Gastrocnemius medialis (tissue), 4 donors: ENCODE results near the gene CD48. TPM values are rescaled to one million over a fixed set of nuclear protein-coding genes. Genes with fewer than 3 reads are reported as not detected.

Experiments used
- ATAC-seq, 2 donors: fragments of 150-250 bp; one replicate each; pipeline ENCODE4 v1.9.1; 2016
- DNase-seq, 2 donors: peaks; one replicate each; pipeline ENCODE4 v3.0.0-alpha.2; 2019
- H3K27ac ChIP-seq, 4 donors: fragments of 200-600 bp; sonication (generic); 1 replicate in 1 of 4; 2 replicates in 3 of 4; pipeline ENCODE4 v1.5.1; 2016 to 2018; ENCODE audit warnings: mild to moderate bottlenecking in 2 of 4, moderate library complexity in 1 of 4
- H3K27me3 ChIP-seq, 3 donors: fragments of 200-600 bp; sonication (generic) in 2 of 3; 1 replicate in 1 of 3; 2 replicates in 2 of 3; pipeline versions ENCODE4 v1.5.1 to v1.6.0; 2016 to 2019; ENCODE audit warnings: mild to moderate bottlenecking in 1 of 3, moderate library complexity in 1 of 3
- H3K36me3 ChIP-seq, 2 donors: fragments of 200-600 bp; sonication (generic) in 1 of 2; one replicate each; pipeline ENCODE4 v1.5.1; 2017 to 2018
- H3K4me1 ChIP-seq, 2 donors: fragments of 200-600 bp; sonication (generic) in 1 of 2; one replicate each; pipeline ENCODE4 v1.5.1; 2016 to 2017; ENCODE audit warnings: mild to moderate bottlenecking in 2 of 2
- H3K4me3 ChIP-seq, 4 donors: fragments of 200-600 bp; sonication (generic) in 3 of 4; 1 replicate in 1 of 4; 2 replicates in 3 of 4; pipeline ENCODE4 v1.5.1; 2016 to 2019; ENCODE audit warnings: mild to moderate bottlenecking in 2 of 4
- H3K9me3 ChIP-seq, 3 donors: fragments of 200-600 bp; sonication (generic) in 2 of 3; 1 replicate in 1 of 3; 2 replicates in 2 of 3; pipeline ENCODE4 v1.5.1; 2016 to 2019
- CTCF ChIP-seq, 5 experiments: fragments of 450-650 bp in 3 of 5; fragments of 200-600 bp in 2 of 5; sonication (generic) in 2 of 5; IDR thresholded peaks in 4 of 5; conservative IDR thresholded peaks in 1 of 5; 1 replicate in 4 of 5; 2 replicates in 1 of 5; pipeline ENCODE4 v1.5.1; 2016 to 2019; ENCODE audit warnings: antibody characterized with exemption in 5 of 5, mild to moderate bottlenecking in 3 of 5, moderate library complexity in 3 of 5
- POLR2A ChIP-seq, 2 donors: fragments of 450-650 bp; IDR thresholded peaks; one replicate each; pipeline ENCODE4 v1.6.1; 2017; ENCODE audit warnings: antibody characterized with exemption in 2 of 2, mild to moderate bottlenecking in 2 of 2, moderate library complexity in 2 of 2
- in situ Hi-C, 4 donors: fragments of 200-750 bp; cut with MboI; loops; one replicate each; pipeline versions ENCODE4 v1.15.0 to v1.8.0; 2017; ENCODE audit warnings: low sequenced_read_pairs in 4 of 4
- intact Hi-C: fragments of 100-400 bp; cut with DNase I; formaldehyde crosslinking; loops from one replicate; pipeline ENCODE4 v1.15.1; 2023; ENCODE audit warnings: low total_unique reads
- total RNA-seq, 4 donors: library from RNA; depleted of rRNA; stranded (reverse); fragments of >200 nt; gene quantifications; one replicate each; pipeline versions ENCODE4 v1.1.0 to v1.2.3, GENCODE V29; 2016

The CD48 gene
- total RNA-seq, 4 donors from 2014 or later = 0.62 to 1.3 TPM; not detected in 2

- intact Hi-C loops (no loop called here), in situ Hi-C loops (no loop called here)
- TF ChIP-seq CTCF (IDR thresholded peaks at IDR 0.05 in 4 of 5, conservative IDR thresholded peaks at IDR 0.05 in 1 of 5) (no peak), POLR2A (IDR thresholded peaks at IDR 0.05) (no peak)
- Histone ChIP-seq H3K27me3 (no peaks in the 10 kb centered on the region), H3K27ac (no peak overlapping the region), H3K9me3 (no peaks in the 10 kb centered on the region), H3K36me3 (no peaks in the 10 kb centered on the region), H3K4me3 (no peak overlapping the region), H3K4me1 (no peaks in the 10 kb centered on the region)
- no peak for DNase-seq
- no peak for ATAC-seq
Observed at GRCh38 chr1:160682983-160683865, 28.4 kb downstream of the CD48 start.

- intact Hi-C loops (no loop called here), in situ Hi-C loops (no loop called here)
- no peak for DNase-seq
- Histone ChIP-seq H3K27ac (no peak overlapping the region), H3K4me1 (no peaks in the 10 kb centered on the region), H3K36me3 (no peaks in the 10 kb centered on the region), H3K27me3 (no peaks in the 10 kb centered on the region), H3K9me3 (no peaks in the 10 kb centered on the region), H3K4me3 (no peak overlapping the region)
- no peak for ATAC-seq
- TF ChIP-seq CTCF (IDR thresholded peaks at IDR 0.05 in 4 of 5, conservative IDR thresholded peaks at IDR 0.05 in 1 of 5) (no peak), POLR2A (IDR thresholded peaks at IDR 0.05) (no peak)
Observed at GRCh38 chr1:160681891-160682140, 29.8 kb downstream of the CD48 start.

GRCh38 chr1:160681066-160681890 lies 30.3 kb downstream of the CD48 start:
- TF ChIP-seq CTCF (IDR thresholded peaks at IDR 0.05 in 4 of 5, conservative IDR thresholded peaks at IDR 0.05 in 1 of 5) (peak in 2 of 5 experiments; percentile 18 to 20), POLR2A (IDR thresholded peaks at IDR 0.05) (no peak)
- no peaks in the 10 kb centered on the region for H3K27me3 ChIP-seq
- in situ Hi-C loops = no loop called here
- H3K4me3 ChIP-seq = no peak overlapping the region
- no peak overlapping the region for H3K27ac ChIP-seq
- no peaks in the 10 kb centered on the region for H3K9me3 ChIP-seq
- H3K4me1 ChIP-seq = no peaks in the 10 kb centered on the region
- H3K36me3 ChIP-seq = no peaks in the 10 kb centered on the region
- intact Hi-C loops = no loop called here
- DNase-seq (peak in 1 of 2 donors; percentile 28), ATAC-seq (no peak)

GRCh38 chr1:160680399-160680798 lies 31.2 kb downstream of the CD48 start:
- TF ChIP-seq CTCF (IDR thresholded peaks at IDR 0.05 in 4 of 5, conservative IDR thresholded peaks at IDR 0.05 in 1 of 5) (no peak), POLR2A (IDR thresholded peaks at IDR 0.05) (no peak)
- intact Hi-C loops = no loop called here
- in situ Hi-C loops = no loop called here

More at GRCh38 chr1:160680399-160680798, 31.2 kb downstream of the CD48 start:
- no peak overlapping the region for H3K4me3 ChIP-seq
- ATAC-seq (no peak), DNase-seq (no peak)
- no peaks in the 10 kb centered on the region for H3K9me3 ChIP-seq
- H3K27me3 ChIP-seq = no peaks in the 10 kb centered on the region
- H3K27ac ChIP-seq = no peak overlapping the region
- H3K4me1 ChIP-seq = no peaks in the 10 kb centered on the region
- no peaks in the 10 kb centered on the region for H3K36me3 ChIP-seq
